ENCODE measurements around the gene HAPLN1. TPM values are rescaled to one million over a fixed set of nuclear protein-coding genes. Genes with fewer than 3 reads are reported as not detected.

The HAPLN1 gene
- total and polyA plus RNA-seq, 2 of the 8 experiments (the other 6 are each of a cell fraction or from before 2014, with no cell fraction given), result 0.56 to 2.1 TPM

DNA sequence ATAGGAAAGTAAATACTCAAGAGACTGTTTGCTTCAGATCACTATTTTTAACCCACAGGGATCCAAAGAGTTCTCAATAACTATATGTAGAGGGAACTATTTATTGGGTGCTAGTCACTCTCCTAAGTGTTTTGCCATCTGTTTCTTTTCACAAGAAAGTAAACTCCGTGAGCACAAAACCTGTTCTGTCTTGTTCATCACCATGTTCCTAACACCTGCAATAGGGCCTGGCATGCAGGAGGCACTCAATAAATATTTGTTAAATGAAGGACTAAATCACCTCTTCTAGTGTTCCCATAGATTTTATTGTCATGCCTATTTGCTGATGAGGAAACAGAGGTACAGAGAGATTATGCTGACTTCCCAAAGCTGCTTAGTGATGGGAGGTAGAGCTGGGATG lies 130.9 kb downstream of the HAPLN1 start:
- TF ChIP-seq GTF2F1 (IDR thresholded peaks at IDR 0.05; ENCODE audit: borderline replicate concordance, low read depth, low read length), result no peak
- TF ChIP-seq HDAC2 (IDR thresholded peaks at IDR 0.05; ENCODE audit: borderline replicate concordance in 1 of 2, low read depth in 2 of 2, low read length in 2 of 2), result no peak
- no peak for TF ChIP-seq SUZ12 (IDR thresholded peaks at IDR 0.05; ENCODE audit: low read length)
- H2BK120ac ChIP-seq (replicated peaks; ENCODE audit: low read depth, low read length), result no peak overlapping the region
- H3K9ac ChIP-seq (replicated peaks in 1 of 4; ENCODE audit: extremely low read depth in 1 of 4, low read depth in 3 of 4, low read length in 3 of 4), result no peak overlapping the region
- no peak overlapping the region for H3K27ac ChIP-seq (ENCODE audit: low read depth, low read length)
- H2AK5ac ChIP-seq (ENCODE audit: low read depth, low read length), result no peak overlapping the region
- no peak overlapping the region for H3K4ac ChIP-seq (replicated peaks; ENCODE audit: insufficient read length, low read depth, low read length)
- H2BK20ac ChIP-seq (ENCODE audit: low read length), result no peak overlapping the region
- H2BK12ac ChIP-seq (ENCODE audit: low read depth, low read length), result no peak overlapping the region
- no peaks in the 10 kb centered on the region for H3K23me2 ChIP-seq (ENCODE audit: low read depth, low read length)
- no peaks in the 10 kb centered on the region for H3K79me1 ChIP-seq (ENCODE audit: low read depth, low read length)
- H4K5ac ChIP-seq (ENCODE audit: insufficient read length, low read depth, low read length), result no peak overlapping the region
- no peaks in the 10 kb centered on the region for H3K4me1 ChIP-seq (replicated peaks in 1 of 4; ENCODE audit: control insufficient read depth in 3 of 4, insufficient read depth in 4 of 4, low read length in 3 of 4)
- DNase-seq (ENCODE audit: low read depth in 1 of 2, low spot score in 2 of 2) (no peak), FAIRE-seq (no peak)
- no peak overlapping the region for H3K18ac ChIP-seq (ENCODE audit: extremely low read depth, low read length)
- H3K23ac ChIP-seq (ENCODE audit: insufficient read length), result no peak overlapping the region
- H3K9me3 ChIP-seq (ENCODE audit: insufficient read depth in 2 of 2, low read depth in 1 of 2, low read length in 1 of 2), result no peaks in the 10 kb centered on the region
- H3K4me2 ChIP-seq (ENCODE audit: insufficient read depth in 1 of 2, low read depth in 2 of 2, low read length in 2 of 2), result no peak overlapping the region
- H3K79me2 ChIP-seq (ENCODE audit: control insufficient read depth in 1 of 2, insufficient read depth in 2 of 2, low read length in 2 of 2), result no peaks in the 10 kb centered on the region
- H3K4me3 ChIP-seq (ENCODE audit: extremely low read depth in 1 of 4, insufficient read depth in 2 of 4, low read depth in 3 of 4, low read length in 4 of 4), result no peak overlapping the region
- H4K8ac ChIP-seq (ENCODE audit: extremely low read depth, insufficient read depth, low read length), result no peak overlapping the region
- no peaks in the 10 kb centered on the region for H3K36me3 ChIP-seq (ENCODE audit: control insufficient read depth in 2 of 4, insufficient read depth in 4 of 4, low read length in 3 of 4)
- H3K56ac ChIP-seq (replicated peaks; ENCODE audit: insufficient read length, low read depth, low read length), result no peak overlapping the region
- H4K91ac ChIP-seq (replicated peaks; ENCODE audit: insufficient read length, low read length), result no peak overlapping the region
- CTCF ChIA-PET (ENCODE audit: partially characterized antibody), result interaction anchor here (0.9 kb wide), 1 partner anchor 11 kb away, joined by 4 read pairs; no protein-coding TSS in a partner anchor
- no peak overlapping the region for H2BK15ac ChIP-seq (ENCODE audit: low read length)
- H3K14ac ChIP-seq (ENCODE audit: insufficient read length), result no peak overlapping the region
- WGBS, 2 experiments (ENCODE audit: extremely low coverage in 1 of 2, insufficient coverage in 1 of 2, insufficient read length in 1 of 2, insufficient replicate concordance in 2 of 2, low coverage in 1 of 2, low lambda C conversion rate in 2 of 2, missing lambda C conversion rate in 1 of 2), result 95% methylated on average over 1 of the region's 1 CpG; no CpG with 5 or more reads in 1 of the 2 experiments
- peaks cover 0 to 1% (median 0%) of the 10 kb centered on the region in 4 experiments; a peak in 1 of 7 replicates for H3K27me3 ChIP-seq (replicated peaks in 1 of 4; ENCODE audit: control insufficient read depth in 3 of 4, extremely low read depth in 1 of 4, insufficient read depth in 3 of 4, low read length in 3 of 4)
- POLR2A ChIA-PET (ENCODE audit: partially characterized antibody), result no interaction called here
- H4K20me1 ChIP-seq (replicated peaks in 1 of 2; ENCODE audit: control insufficient read depth in 1 of 2, insufficient read depth in 2 of 2, low read length in 2 of 2), result no peaks in the 10 kb centered on the region
- no peak overlapping the region for H2BK5ac ChIP-seq (ENCODE audit: low read depth, low read length)
- H2AFZ ChIP-seq (ENCODE audit: low read length), result no peak overlapping the region

Small RNA genes within 50 kb of the gene (small RNA-seq; reads per million reads assigned to genes)
- gene RN7SKP295 (ENCODE audit: insufficient read depth) (not detected), gene RNU6-620P (ENCODE audit: insufficient read depth) (not detected)

Other genes with a start within 250 kb of the HAPLN1 start
- 393 and 404 TPM in 2 replicates for gene VCAN, start 249.1 kb downstream of the HAPLN1 start, total RNA-seq (2021; fragmentation: NEBNext Ultra II Directional; extraction: Animal tissue kit (Norgen Biotek cat#: 25700))
- 146 and 228 TPM in 2 replicates for gene VCAN, start 249.1 kb downstream of the HAPLN1 start, polyA plus RNA-seq (2011; rRNA removed)